ENCODE results near the gene PUS3. TPM values are rescaled to one million over a fixed set of nuclear protein-coding genes. Genes with fewer than 3 reads are reported as not detected.

The PUS3 gene
- total and polyA plus RNA-seq, 10 donors = 7.7 to 12.7 (median 11.1) TPM

DNA sequence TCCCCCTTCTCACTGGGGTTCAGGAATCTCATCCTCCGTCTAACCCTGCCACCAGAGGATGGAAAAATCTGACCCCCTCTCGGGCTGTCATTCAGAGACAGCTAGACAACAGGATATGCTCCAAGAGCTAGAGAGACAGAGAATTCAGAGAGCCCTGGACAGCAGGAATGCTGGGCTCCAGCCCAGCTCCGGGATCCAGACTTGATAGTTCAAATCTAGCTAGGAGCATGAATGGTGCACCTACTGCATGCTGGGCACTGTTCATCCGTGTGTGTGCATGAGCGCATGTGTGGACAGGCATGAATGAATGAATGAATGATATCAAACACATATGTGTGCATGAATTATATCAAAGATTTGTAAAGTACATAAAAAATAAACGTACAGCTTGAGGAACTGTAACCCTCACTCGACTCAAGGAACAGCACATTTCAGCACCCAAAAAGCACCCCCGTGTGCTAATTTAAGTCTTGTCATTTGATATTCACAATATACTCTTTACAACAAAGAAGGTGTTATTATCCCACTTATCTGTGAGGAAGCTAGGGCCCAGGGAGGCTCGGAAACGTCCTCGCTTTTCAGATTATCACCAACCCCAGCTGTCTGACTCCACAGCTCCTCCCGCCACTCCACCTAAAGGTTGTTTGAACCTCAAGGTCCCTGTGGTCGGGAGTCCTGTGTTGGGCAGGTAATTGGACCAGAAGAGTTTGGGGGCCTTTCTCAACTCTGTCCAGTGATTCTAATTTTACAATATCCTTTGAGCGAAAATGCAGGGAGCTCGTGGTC lies 42.2 kb upstream of the PUS3 start:
- Histone ChIP-seq H3K9me3 (no peaks in the 10 kb centered on the region), H3K36me3 (no peaks in the 10 kb centered on the region), H3K4me1 (no peaks in the 10 kb centered on the region), H3K4me3 (no peak overlapping the region), H3K27me3 (replicated peaks in 1 of 7) (peaks cover 0 to 15% (median 0%) of the 10 kb centered on the region in 7 donors), H3K27ac (no peak overlapping the region)
- intact Hi-C loops (cut with DNase I; ENCODE audit: low total_unique reads) = no loop called here
- WGBS, 5 donors = 62 to 77% (median 69%) methylated on average over 13 to 15 of the region's 15 CpGs
- no peak for TF ChIP-seq POLR2AphosphoS5 (IDR thresholded peaks at IDR 0.05)
- no peak for DNase-seq

DNA sequence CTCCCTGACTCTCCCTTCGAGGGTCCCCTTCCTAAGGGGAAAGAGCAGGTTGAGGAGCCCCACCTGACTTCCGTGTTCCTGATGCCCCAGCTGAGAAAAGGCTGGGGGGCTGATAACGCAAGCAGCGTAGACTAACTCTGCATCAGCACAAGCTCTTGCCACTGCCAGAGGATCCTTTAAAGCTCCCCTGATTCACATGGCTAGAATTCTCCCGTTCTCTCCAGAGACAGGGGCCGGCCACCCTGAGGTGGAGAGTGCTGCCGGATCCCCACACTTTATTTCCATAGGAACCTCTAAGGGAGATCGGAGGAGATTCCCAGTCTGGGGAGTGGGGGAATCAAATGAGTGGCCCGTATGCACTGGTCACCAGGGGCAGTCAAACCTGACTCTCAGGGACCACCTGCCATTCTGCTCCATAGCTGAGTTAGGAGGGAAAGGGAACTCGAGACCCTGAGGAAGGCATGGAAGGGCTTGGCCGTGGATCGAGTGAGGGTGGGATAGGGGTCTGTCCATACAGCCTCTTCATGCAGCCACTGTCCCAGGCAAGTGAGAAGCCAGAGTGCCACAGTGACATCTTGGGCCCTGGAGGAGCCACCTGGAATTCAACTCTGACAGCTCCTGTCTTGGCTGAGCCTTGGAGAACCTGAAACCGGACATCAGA lies 41.5 kb upstream of the PUS3 start:
- 69 to 82% (median 77%) methylated on average over 13 of the region's 13 CpGs for WGBS, 5 donors

DNA sequence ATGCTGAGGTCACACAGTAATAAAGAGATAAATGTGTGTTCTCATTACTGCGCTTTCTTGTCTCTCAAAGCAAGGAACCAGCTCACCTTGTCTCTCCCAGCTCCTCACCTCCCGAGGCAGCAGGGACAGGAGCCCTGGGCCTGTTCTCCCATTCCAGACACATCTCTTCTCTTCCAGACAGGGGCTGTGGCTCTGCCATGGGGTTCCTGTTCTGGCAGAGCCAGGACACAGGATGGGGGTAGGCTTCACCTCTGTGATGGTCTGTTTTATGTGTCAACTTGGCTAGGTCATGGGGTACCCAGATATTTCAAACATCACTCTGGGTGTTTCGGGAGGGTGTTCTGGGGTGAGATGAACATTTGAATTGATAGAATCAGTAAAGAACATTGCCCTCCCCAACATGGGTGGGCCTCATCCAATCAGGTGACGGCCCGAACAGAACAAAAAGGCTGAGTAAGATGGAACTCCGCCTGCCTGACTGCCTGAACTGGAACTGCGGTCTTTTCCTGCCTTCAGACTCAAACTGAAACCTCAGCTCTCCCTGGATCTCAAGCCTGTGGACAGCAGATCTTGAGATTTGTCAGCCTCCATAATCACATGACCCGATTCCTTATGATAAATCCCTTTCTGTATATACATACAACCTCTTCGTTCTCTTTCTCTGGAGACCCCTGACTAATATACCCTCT lies 40.8 kb upstream of the PUS3 start:
- no peaks in the 10 kb centered on the region for H3K36me3 ChIP-seq
- no peaks in the 10 kb centered on the region for H3K9me3 ChIP-seq
- H3K27me3 ChIP-seq (replicated peaks in 1 of 7) = peaks cover 0 to 15% (median 0%) of the 10 kb centered on the region in 7 donors
- intact Hi-C loops (cut with DNase I; ENCODE audit: low total_unique reads) = no loop called here
- TF ChIP-seq POLR2A (IDR thresholded peaks at IDR 0.05) (no peak), POLR2AphosphoS5 (IDR thresholded peaks at IDR 0.05) (no peak)
- TF ChIP-seq, protein P1, sequence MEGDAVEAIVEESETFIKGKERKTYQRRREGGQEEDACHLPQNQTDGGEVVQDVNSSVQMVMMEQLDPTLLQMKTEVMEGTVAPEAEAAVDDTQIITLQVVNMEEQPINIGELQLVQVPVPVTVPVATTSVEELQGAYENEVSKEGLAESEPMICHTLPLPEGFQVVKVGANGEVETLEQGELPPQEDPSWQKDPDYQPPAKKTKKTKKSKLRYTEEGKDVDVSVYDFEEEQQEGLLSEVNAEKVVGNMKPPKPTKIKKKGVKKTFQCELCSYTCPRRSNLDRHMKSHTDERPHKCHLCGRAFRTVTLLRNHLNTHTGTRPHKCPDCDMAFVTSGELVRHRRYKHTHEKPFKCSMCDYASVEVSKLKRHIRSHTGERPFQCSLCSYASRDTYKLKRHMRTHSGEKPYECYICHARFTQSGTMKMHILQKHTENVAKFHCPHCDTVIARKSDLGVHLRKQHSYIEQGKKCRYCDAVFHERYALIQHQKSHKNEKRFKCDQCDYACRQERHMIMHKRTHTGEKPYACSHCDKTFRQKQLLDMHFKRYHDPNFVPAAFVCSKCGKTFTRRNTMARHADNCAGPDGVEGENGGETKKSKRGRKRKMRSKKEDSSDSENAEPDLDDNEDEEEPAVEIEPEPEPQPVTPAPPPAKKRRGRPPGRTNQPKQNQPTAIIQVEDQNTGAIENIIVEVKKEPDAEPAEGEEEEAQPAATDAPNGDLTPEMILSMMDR (IDR thresholded peaks at IDR 0.05 in 8 of 11, conservative IDR thresholded peaks at IDR 0.05 in 3 of 11) = no peak
- no peak overlapping the region for H3K27ac ChIP-seq
- no peak for DNase-seq
- no peak overlapping the region for H3K4me3 ChIP-seq
- H3K4me1 ChIP-seq = peaks cover 0 to under 1% (median 0%) of the 10 kb centered on the region in 6 donors
- 82 to 92% (median 90%) methylated on average over 9 of the region's 9 CpGs for WGBS, 5 donors

More for the DNA sequence above, 41.5 kb upstream of the PUS3 start:
- intact Hi-C loops (cut with DNase I; ENCODE audit: low total_unique reads) = no loop called here
- no peak overlapping the region for H3K4me3 ChIP-seq
- TF ChIP-seq POLR2A (IDR thresholded peaks at IDR 0.05) = no peak
- H3K4me1 ChIP-seq = no peaks in the 10 kb centered on the region
- no peak for DNase-seq
- no peaks in the 10 kb centered on the region for H3K9me3 ChIP-seq
- H3K27ac ChIP-seq = no peak overlapping the region
- no peaks in the 10 kb centered on the region for H3K36me3 ChIP-seq
- peaks cover 0 to 15% (median 0%) of the 10 kb centered on the region in 7 donors for H3K27me3 ChIP-seq (replicated peaks in 1 of 7)

DNA sequence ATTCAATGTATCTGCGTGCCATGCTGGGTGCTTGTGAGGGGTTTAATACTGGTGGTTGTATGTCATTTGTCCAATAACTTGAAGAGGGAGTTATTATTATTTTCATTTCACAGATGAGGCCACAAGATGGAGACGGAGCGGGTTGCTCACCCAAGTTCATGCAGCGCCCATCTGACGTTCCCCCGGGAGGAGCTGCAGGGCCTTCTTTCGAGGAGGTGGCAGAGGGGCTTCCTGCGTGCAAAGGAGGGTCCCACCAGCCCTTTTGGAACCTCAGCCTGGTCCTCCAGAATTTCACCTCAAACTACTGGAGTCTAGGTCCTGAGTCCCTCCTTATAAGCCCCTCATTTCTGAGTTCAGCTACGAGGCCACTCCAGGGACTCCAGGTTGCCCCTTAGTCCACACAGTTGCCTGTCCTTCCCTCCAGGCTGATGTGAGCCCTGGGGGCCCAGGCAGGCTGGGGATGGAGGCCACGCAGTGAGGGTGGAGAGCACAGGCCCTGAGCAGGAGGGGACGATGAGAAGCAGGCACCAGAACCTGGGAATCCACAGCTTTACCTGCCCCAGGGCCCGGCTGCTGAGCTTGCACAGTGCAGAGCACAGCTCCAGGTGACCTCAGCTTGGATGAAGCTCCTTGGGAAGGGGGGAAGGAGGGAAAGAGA lies 39.9 kb upstream of the PUS3 start:
- WGBS, 5 donors = 87 to 92% (median 89%) methylated on average over 11 to 12 of the region's 12 CpGs
- no peaks in the 10 kb centered on the region for H3K9me3 ChIP-seq

More for the DNA sequence above, 39.9 kb upstream of the PUS3 start:
- no peak overlapping the region for H3K4me3 ChIP-seq
- TF ChIP-seq POLR2A (IDR thresholded peaks at IDR 0.05) (no peak), POLR2AphosphoS5 (IDR thresholded peaks at IDR 0.05) (no peak)
- TF ChIP-seq, protein P1 (IDR thresholded peaks at IDR 0.05 in 8 of 11, conservative IDR thresholded peaks at IDR 0.05 in 3 of 11) = no peak
- H3K4me1 ChIP-seq = peaks cover 0 to 7% (median 0%) of the 10 kb centered on the region in 6 donors
- no peaks in the 10 kb centered on the region for H3K36me3 ChIP-seq
- intact Hi-C loops (cut with DNase I; ENCODE audit: low total_unique reads) = no loop called here
- H3K27me3 ChIP-seq (replicated peaks in 1 of 7) = peaks cover 0 to 15% (median 0%) of the 10 kb centered on the region in 7 donors
- no peak for DNase-seq
- no peak overlapping the region for H3K27ac ChIP-seq
